ENCODE results near the gene PPEF2.
"Not testable (repeated sequence)": the region's sequence is repeated elsewhere in the genome, so short reads cannot be mapped to it uniquely, and the experiment has no call there.

Gene PPEF2, protein sequence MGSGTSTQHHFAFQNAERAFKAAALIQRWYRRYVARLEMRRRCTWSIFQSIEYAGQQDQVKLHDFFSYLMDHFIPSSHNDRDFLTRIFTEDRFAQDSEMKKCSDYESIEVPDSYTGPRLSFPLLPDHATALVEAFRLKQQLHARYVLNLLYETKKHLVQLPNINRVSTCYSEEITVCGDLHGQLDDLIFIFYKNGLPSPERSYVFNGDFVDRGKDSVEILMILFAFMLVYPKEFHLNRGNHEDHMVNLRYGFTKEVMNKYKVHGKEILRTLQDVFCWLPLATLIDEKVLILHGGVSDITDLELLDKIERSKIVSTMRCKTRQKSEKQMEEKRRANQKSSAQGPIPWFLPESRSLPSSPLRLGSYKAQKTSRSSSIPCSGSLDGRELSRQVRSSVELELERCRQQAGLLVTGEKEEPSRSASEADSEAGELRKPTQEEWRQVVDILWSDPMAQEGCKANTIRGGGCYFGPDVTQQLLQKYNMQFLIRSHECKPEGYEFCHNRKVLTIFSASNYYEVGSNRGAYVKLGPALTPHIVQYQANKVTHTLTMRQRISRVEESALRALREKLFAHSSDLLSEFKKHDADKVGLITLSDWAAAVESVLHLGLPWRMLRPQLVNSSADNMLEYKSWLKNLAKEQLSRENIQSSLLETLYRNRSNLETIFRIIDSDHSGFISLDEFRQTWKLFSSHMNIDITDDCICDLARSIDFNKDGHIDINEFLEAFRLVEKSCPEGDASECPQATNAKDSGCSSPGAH

DNA sequence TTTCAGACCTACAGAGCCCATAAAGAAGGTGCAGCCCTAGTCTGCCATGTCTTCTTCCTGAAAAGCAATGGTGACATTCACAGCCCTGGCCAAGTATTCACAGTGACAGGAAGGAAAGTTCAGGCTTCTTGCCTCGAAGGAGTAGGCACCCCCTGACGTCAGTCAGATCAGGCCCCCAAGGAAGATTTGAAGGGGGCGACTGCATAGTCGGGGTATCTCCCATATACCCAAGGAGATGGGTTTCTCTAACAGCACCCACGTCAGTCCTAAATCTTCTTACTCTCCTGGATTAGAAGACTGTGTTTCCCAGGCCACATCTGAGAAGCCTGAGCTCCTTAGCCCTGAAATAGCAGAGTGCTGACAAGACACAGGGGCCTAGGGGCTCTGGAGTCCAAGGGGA lies at the start of gene PPEF2:
Gene PPEF2 (minus strand): TSS at position 101 of the 400 bp plus-strand sequence. CDS start 6,127 bp downstream, outside the sequence.
- no peak for DNase-seq (ENCODE audit: low read depth, low spot score)

DNA sequence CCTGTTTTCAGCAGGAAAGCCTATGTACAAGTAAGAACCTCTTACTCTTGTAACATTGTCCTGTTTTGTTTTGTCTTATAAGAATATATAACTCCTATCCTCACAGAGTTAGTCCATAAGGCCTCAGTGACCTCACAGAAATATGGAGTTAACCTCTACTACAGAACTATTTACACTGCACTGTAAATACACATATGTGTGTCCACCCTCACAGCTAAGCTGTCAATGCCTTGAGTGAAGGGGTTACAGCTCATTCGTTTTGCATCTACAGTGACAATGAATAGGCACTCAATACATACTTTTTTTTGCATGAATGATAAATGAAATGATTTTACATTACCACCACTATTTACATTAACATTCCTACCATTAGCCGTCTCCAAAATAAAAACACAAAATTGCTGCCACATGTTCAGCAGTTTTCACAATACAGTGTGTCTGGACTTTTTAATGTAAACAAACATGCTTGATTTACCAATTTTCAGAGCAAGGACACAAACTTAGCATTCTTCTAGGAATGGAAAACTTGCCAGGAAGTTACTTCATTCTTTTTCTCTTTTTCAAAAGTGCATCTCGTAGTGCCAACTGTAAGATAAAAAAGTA lies 48.1 kb upstream of the PPEF2 start:
- no peak for DNase-seq (ENCODE audit: low read depth, low spot score)

DNA sequence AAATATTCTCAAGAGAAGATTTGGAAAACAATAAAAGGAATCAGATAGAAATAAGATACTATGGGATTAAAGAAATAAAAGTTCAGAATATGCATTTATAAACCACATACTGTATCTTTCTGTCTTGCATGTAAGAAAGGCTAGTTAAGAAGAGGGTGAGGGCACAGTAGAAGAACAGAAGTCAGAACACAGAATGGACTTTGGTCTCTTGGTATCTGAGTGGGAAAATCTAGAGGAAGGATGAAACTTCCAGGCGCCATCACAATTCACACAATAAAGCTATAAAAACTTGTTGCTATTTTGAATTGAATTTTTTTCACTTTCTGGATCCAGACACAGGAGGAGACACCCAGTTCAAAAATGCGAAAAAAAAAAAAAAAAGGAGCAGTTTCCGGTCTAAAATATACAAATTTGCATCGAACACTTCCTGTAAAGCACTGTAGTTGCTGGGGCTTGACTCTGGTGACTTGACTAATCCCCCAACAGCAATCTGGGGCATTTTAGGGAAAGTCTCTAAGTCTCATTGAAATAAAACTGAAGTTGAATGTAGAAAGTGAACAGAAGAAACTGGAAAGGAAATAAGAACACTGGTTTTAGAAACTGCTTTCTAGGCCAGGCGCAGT lies 46.7 kb upstream of the PPEF2 start:
- no peak for DNase-seq (ENCODE audit: low read depth, low spot score)

DNA sequence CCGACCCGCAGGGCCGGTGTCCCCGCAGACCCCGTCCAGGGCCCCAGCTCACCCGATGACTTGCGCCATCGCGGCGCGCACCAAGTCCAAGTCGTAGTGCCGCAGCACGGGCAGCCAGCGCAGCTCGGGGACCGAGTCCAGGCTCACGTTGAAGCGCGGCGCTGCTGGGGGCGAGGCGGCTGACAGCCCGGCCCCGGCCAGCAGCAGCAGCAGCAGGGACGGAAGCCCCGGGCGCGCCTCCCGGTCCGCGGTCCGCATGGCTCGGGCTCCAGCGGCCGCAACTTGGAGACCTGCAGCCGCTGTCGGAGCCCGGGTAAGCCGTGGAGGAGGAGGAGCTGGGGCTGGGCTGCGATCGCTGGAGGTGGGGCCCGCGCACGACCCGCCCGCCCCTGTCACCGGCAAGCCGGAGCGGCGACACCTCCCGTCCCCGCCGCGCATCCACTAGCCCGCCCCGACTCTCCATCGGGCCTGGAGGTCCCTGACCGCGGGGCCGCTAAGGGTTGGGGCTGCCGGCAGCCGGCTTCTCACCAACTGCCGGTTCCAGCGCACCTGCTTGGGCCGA lies 38.5 kb upstream of the PPEF2 start, which contains the start of gene NAAA:
Gene NAAA (minus strand): TSS at position 322 of the 562 bp plus-strand sequence. CDS start 64 bp downstream, at position 258.
- peak; percentile 59 for DNase-seq (ENCODE audit: low read depth, low spot score)

DNA sequence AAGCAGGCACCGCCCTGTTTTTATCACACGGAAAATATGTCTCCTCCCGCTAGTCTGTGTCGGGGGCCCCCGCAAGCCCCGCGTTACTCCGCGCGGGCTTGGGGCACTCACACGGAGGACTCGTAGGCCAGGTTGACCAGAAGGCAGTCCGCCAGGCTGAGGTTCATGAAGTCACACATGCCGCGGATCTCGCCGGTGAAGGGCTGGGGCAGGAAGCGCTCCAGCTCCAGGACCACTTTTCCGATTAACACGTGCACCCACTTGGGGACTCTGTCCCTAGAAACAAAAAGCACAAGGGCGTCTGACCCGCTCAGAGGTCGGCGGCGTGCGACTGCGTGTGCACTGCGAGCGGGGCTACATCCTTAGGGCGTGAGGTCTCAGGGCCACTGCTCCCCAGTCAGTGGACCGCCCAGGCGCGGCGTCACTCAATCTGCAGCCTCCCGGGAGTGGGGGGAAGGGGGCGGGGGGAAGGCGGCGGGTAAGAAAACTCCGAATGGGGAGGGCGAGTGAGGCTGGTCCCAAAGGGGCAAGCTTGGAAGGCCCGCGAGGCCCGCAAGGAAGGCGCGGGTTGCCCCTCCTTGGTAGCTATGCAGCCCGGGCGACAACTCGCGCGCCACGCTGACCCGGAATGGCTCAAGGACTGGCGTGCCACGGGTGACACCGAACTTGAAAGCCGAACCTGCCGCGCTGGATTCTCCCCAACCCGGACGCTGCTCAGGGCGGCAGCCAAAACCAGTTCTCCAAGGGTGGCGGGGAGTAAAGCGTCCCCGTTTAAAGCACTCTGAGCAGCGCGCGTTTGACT lies 37.8 kb upstream of the PPEF2 start:
- DNase-seq (ENCODE audit: low read depth, low spot score), result peak; percentile 47

DNA sequence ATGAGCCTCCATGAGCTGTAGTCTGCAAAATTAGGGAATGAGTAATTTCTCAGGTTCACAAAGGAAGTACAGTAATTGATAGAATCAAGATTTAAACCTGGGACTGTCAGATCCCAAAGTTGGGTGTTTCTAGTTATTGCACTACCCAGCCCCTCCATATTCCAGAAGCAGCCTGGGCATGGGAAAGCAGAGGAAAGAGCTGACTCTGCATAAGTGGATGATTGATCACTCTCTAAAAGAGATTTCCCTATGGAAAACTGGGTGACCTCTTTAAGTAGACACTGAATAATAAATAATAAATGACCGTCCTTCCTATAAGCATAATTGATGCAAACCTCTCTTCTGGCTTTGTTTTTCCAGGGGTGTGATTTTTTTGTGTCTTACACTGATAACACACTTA lies 33.4 kb upstream of the PPEF2 start:
- DNase-seq (ENCODE audit: low read depth, low spot score), result no peak

DNA sequence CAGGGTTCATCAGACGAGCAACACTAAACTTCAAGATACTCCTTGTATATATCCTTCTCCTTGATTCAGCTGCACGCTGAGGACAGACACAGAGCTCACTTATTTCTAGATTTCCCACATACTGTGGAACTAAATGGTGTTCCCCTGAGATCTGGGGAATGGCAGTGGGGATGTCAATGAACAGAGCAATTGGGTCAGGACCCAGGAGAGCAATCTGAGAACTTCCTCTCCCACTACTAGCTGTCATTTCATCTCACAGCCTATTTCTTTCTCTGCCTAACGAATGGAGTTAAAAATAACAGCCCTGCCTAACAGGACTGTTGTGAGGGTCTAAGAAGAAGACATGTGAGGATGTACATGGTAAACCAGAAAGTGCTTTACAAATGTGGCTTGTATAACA lies 27.9 kb upstream of the PPEF2 start:
- no peak for DNase-seq (ENCODE audit: low read depth, low spot score)

DNA sequence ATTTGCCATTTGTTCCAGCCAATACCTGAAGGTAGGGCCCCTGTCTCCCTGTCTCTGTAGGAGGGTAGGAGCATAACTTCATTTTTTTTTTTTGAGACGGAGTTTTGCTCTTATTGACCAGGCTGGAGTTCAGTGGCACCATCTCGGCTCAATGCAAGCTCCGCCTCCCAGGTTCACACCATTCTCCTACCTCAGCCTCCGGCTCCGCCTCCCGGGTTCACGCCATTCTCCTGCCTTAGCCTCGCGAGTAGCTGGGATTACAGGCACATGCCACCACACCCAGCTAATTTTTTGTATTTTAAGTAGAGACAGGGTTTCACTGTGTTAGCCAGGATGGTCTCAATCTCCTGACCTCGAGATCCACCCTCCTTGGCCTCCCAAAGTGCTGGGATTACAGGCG lies 22.7 kb upstream of the PPEF2 start:
- DNase-seq (ENCODE audit: low read depth, low spot score), result not testable (repeated sequence)

DNA sequence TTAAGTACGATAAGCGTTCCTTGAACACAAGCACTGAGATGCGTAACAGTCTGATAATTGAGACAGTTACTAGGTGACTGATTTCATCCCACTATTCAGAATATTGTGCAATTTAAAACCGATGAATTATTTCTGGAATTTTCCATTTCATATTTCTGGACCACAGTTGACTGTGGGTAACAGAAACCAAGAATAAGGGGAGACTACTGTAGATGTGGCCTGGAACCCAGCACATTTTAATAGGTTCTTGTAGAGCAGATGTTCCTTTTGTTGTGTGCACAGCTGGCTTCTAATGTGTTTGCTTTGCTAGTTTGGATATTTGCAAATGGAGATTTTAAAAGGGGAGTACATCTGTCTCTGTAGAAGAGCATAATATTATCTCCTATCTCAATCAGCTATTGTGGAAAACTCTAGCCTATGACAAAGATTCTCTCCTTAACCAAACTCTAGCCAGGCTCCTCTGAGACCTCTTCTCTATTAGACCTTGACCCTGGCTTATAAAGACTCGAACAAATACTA lies 22.1 kb upstream of the PPEF2 start:
- no peak for DNase-seq (ENCODE audit: low read depth, low spot score)

DNA sequence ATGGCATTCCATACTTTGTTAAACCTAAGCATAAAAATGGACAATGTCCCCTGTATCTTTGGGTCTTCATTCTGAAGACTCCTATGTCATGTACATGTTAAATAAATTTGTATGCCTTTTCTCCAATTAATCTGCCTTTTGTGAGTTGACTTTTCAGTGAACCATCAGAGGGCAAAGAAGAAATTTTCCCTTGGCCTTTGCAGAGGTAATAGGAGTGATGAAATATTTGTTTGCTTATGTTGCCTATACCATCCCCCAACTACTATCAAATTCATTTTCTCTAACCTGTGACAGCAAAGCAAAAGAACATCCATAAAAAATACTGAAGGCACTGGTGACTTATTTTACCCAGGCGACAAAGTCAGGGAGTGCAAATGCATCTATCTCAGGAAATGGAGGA lies 20.3 kb upstream of the PPEF2 start:
- DNase-seq (ENCODE audit: low read depth, low spot score), result no peak

DNA sequence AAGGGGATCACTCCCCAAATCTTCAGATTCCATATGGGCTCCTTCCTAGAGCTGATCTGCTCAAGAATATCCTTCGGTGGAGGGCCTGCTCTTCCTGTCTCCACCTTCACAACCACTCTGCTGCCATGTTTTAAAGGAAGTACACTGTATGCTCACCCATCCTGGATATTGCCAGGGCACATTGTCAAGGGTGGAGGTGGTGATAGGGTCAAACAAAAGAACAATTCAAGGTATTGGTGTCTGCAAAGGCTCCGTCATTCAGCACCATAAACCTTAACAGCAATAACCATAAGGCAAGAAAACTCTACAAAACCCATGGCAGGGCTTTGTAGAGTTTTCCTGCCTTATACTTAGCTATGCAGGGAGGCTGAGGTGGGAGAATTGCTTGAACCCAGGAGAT lies 19.7 kb upstream of the PPEF2 start:
- no peak for DNase-seq (ENCODE audit: low read depth, low spot score)

DNA sequence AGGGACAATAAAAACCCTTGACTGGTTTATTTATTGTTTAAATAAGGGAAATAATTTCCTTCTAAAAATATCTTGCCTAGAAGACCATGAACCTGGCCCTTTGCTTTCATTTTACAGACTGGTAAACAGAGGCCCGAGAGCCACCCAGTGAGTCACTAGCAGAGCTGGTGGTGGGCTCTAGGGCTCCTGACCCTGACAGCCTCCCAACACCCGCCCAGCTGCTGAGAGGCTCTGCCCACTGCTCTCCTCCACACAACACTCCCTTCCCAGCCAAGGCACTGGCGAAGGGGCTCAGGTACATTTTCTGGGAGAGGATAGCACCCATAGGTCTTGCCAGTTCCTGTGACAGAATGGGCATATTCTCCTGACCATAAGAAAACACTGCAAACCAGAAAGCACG lies 18.1 kb upstream of the PPEF2 start:
- DNase-seq (ENCODE audit: low read depth, low spot score), result no peak

DNA sequence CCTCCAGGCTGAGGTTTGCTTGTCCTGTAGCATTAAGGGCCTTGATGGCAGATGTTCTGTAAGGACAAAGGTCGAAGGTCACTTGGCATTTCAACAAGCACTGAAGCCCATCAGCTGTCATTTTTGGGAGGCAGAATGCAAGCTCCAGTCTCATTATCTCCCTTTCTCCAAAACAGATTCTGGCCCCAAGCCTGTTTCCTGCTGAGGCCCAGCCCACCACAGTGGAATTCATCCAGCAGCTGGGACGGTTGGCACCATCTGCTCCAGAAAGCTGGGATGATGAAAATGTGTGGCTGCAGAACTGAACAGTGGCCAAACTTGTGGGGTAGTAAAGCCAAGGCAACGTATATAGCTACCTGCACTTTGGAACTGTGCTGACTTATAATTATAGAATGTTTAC lies 17.7 kb upstream of the PPEF2 start:
- DNase-seq (ENCODE audit: low read depth, low spot score), result no peak

DNA sequence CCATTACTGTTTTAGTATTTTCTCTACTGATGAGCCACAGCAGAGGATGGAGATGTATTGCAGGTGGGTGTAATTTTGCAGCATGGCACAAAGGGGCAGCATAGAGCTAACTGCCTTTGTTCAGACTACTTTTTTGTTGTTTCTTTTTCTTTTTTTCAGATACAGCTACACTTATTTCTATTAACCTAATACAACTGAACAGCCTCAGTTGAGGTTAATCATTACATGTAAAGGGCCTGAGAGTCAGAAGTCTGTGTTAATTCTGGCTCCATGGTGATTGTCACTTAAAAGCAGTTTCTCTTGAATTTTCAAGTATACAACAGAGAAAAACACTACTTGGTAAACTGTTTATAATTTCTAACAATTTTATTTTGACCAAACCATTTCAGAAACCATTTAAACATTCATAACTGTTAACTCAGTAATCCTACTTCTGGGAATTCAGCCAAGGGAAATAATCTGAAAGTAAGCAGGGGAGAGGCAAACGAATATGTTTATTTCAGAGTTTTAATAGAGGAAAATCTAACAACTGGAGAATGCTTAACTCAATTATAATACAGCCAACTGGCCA lies 13.9 kb upstream of the PPEF2 start:
- no peak for DNase-seq (ENCODE audit: low read depth, low spot score)

DNA sequence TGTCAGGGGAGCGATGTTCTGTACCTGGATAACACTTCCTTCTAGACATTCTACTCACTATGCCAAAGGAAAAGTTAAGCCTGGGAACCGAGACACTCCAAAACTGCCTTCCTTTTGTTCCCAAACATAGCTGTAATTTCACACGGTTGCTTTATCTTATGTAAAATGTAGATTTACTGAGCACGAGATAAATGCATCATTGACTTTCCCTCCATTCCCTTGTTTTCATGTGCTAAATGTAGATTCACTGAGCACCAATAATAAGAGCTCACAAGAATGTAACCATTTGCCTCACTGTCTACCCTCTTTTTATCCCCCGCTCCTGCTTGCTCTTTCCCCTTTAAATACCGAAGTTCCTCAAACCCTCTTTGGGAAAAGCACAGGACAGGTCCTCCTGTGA lies 10.7 kb upstream of the PPEF2 start:
- no peak for DNase-seq (ENCODE audit: low read depth, low spot score)

DNA sequence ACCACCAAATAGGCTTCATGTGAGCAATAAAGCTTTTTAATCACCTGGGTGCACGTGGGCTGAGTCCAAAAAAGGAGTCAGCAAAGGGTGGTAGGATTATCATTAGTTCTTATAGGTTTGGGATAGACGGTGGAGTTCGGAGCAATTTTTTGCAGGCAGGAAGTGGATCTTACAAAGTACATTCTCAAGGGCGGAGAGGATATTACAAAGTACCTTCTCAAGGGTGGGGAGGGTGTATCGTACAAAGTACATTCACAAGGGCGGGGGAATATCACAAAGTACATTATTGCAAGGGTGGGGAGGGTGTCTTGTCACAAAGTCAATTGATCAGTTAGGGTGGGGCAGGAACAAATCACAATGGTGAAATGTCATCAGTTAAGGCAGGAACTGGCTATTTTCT lies 8.6 kb upstream of the PPEF2 start:
- not testable (repeated sequence) for DNase-seq (ENCODE audit: low read depth, low spot score)

DNA sequence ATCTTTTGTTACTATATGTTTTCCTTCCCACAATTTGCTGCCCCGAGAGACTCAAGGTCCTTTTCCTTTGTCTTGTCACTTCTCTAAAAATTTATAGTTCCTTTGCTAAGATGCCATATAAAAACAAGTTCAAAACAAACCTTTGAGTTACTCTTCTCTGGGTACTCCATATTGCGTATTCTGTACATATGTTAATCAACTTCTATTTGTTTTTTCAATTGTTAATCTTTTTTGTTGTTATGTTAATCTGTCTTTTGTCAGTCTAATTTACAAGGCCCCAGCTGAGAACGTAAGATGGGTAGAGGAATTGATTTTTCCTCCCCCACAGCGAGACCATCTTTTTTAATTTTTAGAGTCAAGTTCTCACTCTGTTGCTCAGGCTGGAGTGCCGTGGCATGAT lies 7.2 kb upstream of the PPEF2 start:
- no peak for DNase-seq (ENCODE audit: low read depth, low spot score)

DNA sequence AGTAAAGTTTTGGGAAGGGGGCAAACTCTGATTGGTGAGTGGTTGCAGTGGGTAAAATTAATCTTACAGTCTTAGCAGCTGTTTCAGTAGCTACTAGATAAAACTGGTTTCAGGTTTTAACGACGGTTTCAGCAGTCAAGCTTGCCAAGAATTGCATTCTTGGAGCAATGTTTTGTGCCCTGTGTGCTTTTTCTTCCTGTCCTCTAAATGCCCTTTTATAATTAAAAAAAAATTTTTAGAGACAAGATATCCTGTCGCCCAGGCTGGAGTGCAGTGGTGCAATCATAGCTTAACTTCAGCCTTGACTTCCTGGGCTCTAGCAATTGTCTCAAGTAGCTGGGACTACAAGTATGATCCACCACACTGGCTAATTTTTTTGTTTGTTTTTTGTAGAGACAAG lies 6.3 kb upstream of the PPEF2 start:
- no peak for DNase-seq (ENCODE audit: low read depth, low spot score)

DNA sequence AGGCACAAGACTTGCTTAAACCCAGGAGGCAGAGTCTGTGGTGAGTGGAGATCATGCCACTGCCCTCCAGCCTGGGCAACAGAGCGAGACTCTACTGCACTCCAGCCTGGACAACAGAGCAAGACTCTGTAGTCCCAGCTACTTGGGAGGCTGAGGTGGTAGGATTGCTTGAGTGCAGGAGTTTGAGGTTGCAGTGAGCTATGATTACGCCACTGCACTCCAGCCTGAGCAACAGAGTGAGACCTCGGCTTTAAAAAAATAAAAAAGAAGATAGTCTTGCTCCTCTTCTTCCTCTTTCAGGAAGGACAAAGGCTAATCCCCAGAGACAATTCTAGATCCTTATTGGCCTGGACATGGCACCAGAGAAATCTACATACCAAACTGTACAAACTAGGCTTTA lies 5.7 kb upstream of the PPEF2 start:
- no peak for DNase-seq (ENCODE audit: low read depth, low spot score)

DNA sequence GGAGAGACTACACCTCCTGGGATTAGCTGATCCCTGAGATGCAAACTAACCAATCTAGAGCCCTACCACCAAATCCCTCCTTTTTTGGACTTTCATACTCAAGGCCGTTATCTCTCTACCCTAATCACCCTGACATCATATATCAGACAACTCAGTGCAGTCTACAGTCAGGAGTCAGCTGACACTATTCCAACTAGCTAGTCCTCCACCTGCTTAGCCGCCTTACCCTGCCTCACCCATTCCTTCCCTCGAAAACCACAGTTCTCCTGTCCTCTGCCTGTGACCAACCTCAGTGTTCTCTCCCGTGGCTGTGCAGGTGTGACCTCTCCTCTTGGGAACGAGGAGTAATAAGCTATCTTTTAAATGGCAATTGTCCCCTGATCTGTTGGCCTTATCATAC lies 1.8 kb upstream of the PPEF2 start:
- DNase-seq (ENCODE audit: low read depth, low spot score), result no peak
